ENCODE data around the gene SRP19.
"Not testable (repeated sequence)": the region's sequence is repeated elsewhere in the genome, so short reads cannot be mapped to it uniquely, and the experiment has no call there.

DNA sequence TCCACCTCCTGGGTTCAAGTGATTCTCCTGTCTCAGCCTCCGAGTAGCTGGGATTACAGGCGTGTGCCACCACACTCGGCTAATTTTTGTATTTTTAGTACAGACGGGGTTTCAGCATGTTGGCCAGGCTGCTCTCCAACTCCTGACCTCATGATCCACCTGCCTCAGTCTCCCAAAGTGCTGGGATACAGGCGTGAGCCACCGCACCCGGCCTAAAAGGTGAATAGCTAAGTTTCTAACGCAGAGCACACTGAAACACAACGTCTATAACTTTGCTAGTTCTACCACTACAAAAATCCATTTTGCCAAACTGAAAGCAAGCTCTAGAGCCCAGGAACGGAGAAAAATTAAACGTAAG, 537 bp upstream of the SRP19 start:
- not testable (repeated sequence) for TF ChIP-seq NANOG (IDR thresholded peaks at IDR 0.05; ENCODE audit: borderline replicate concordance); JUNB (IDR thresholded peaks at IDR 0.05; ENCODE audit: unreplicated experiment); EZH2 (IDR thresholded peaks at IDR 0.05; ENCODE audit: low read depth, unreplicated experiment); CREB1 (CRISPR knock-in tag; IDR thresholded peaks at IDR 0.05; ENCODE audit: low read depth)
- TF ChIP-seq, protein P1, sequence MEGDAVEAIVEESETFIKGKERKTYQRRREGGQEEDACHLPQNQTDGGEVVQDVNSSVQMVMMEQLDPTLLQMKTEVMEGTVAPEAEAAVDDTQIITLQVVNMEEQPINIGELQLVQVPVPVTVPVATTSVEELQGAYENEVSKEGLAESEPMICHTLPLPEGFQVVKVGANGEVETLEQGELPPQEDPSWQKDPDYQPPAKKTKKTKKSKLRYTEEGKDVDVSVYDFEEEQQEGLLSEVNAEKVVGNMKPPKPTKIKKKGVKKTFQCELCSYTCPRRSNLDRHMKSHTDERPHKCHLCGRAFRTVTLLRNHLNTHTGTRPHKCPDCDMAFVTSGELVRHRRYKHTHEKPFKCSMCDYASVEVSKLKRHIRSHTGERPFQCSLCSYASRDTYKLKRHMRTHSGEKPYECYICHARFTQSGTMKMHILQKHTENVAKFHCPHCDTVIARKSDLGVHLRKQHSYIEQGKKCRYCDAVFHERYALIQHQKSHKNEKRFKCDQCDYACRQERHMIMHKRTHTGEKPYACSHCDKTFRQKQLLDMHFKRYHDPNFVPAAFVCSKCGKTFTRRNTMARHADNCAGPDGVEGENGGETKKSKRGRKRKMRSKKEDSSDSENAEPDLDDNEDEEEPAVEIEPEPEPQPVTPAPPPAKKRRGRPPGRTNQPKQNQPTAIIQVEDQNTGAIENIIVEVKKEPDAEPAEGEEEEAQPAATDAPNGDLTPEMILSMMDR (conservative IDR thresholded peaks at IDR 0.05; ENCODE audit: low read depth in 2 of 2): not testable (repeated sequence)

Measured in GM23338 (cell line).